Uterus (tissue), 4 donors: ENCODE results near the gene CYP4B1. TPM values are rescaled to one million over a fixed set of nuclear protein-coding genes. Genes with fewer than 3 reads are reported as not detected.

Source experiments
- DNase-seq, 2 donors: peaks; one replicate each; pipeline ENCODE4 v3.0.0-alpha.2; 2019 to 2020
- H3K27ac ChIP-seq, 2 donors: fragments of 200-600 bp; sonication (generic); 1 replicate in 1 of 2; 2 replicates in 1 of 2; pipeline ENCODE4 v1.5.1; 2016 to 2018
- H3K27me3 ChIP-seq, 2 donors: fragments of 200-600 bp; sonication (generic); one replicate each; pipeline ENCODE4 v1.5.1; 2018 to 2019; ENCODE audit warnings: control low read depth in 1 of 2
- H3K36me3 ChIP-seq, 2 donors: fragments of 200-600 bp; sonication (generic); one replicate each; pipeline ENCODE4 v1.5.1; 2019; ENCODE audit warnings: control low read depth in 1 of 2
- H3K4me1 ChIP-seq, 2 donors: fragments of 200-600 bp; sonication (generic); one replicate each; pipeline ENCODE4 v1.5.1; 2018 to 2019; ENCODE audit warnings: control low read depth in 1 of 2
- H3K4me3 ChIP-seq, 2 donors: fragments of 200-600 bp; sonication (generic); 1 replicate in 1 of 2; 2 replicates in 1 of 2; pipeline ENCODE4 v1.5.1; 2018 to 2019; ENCODE audit warnings: mild to moderate bottlenecking in 1 of 2
- H3K9me3 ChIP-seq, 2 donors: fragments of 200-600 bp; sonication (generic); one replicate each; pipeline ENCODE4 v1.5.1; 2019; ENCODE audit warnings: control low read depth in 1 of 2
- CTCF ChIP-seq, 4 experiments: fragments of 200-600 bp in 2 of 4; fragments of 450-650 bp in 2 of 4; sonication (generic) in 2 of 4; IDR thresholded peaks; one replicate each; pipeline ENCODE4 v1.5.1; 2016 to 2019; ENCODE audit warnings: antibody characterized with exemption in 4 of 4, mild to moderate bottlenecking in 2 of 4, moderate library complexity in 1 of 4
- POLR2A ChIP-seq, 2 donors: fragments of 450-650 bp; IDR thresholded peaks; one replicate each; pipeline ENCODE4 v1.6.1; 2016; ENCODE audit warnings: antibody characterized with exemption in 2 of 2, mild to moderate bottlenecking in 1 of 2, moderate library complexity in 1 of 2
- intact Hi-C: fragments of 100-400 bp; cut with DNase I; formaldehyde crosslinking; loops from one replicate; pipeline ENCODE4 v1.15.1; 2023; ENCODE audit warnings: low total_unique reads
- total RNA-seq, 4 donors: library from RNA; depleted of rRNA in 3 of 4; stranded (reverse); fragments of >200 nt in 3 of 4; gene quantifications; one replicate each; pipeline versions ENCODE4 v1.1.0 to v1.2.4, GENCODE V29; 2014 to 2023
- donor health status: DM: yes; HTN: yes; CAD: no.

The CYP4B1 gene
- total RNA-seq, 4 donors from 2014 or later: 4.9 to 37.6 (median 10.1) TPM

- intact Hi-C loops: no loop called here
- Histone ChIP-seq H3K36me3 (no peaks in the 10 kb centered on the region), H3K9me3 (no peaks in the 10 kb centered on the region), H3K27ac (no peak overlapping the region), H3K4me3 (no peak overlapping the region), H3K27me3 (no peaks in the 10 kb centered on the region), H3K4me1 (peaks cover 0 to 7% of the 10 kb centered on the region in 2 donors)
- no peak for DNase-seq
- no peak for TF ChIP-seq POLR2A (IDR thresholded peaks at IDR 0.05)
- no peak for TF ChIP-seq CTCF (IDR thresholded peaks at IDR 0.05)
Measured at GRCh38 chr1:46810596-46810995, 11.8 kb downstream of the CYP4B1 start.

GRCh38 chr1:46811053-46811452 is 12.2 kb downstream of the CYP4B1 start:
- intact Hi-C loops: no loop called here
- no peak overlapping the region for H3K27ac ChIP-seq
- peaks cover 0 to 7% of the 10 kb centered on the region in 2 donors for H3K4me1 ChIP-seq
- H3K9me3 ChIP-seq: no peaks in the 10 kb centered on the region
- H3K36me3 ChIP-seq: no peaks in the 10 kb centered on the region
- TF ChIP-seq CTCF (IDR thresholded peaks at IDR 0.05): no peak
- no peak for TF ChIP-seq POLR2A (IDR thresholded peaks at IDR 0.05)
- H3K4me3 ChIP-seq: no peak overlapping the region
- H3K27me3 ChIP-seq: no peaks in the 10 kb centered on the region
- no peak for DNase-seq

GRCh38 chr1:46812065-46812963 is 13.5 kb downstream of the CYP4B1 start:
- Histone ChIP-seq H3K4me1 (peaks cover 0 to 5% of the 10 kb centered on the region in 2 donors), H3K27me3 (no peaks in the 10 kb centered on the region), H3K4me3 (no peak overlapping the region), H3K27ac (no peak overlapping the region), H3K9me3 (no peaks in the 10 kb centered on the region), H3K36me3 (no peaks in the 10 kb centered on the region)
- no peak for DNase-seq
- intact Hi-C loops: no loop called here
- TF ChIP-seq CTCF (IDR thresholded peaks at IDR 0.05) (no peak), POLR2A (IDR thresholded peaks at IDR 0.05) (no peak)

- H3K9me3 ChIP-seq: no peaks in the 10 kb centered on the region
- no peaks in the 10 kb centered on the region for H3K27me3 ChIP-seq
- no peak overlapping the region for H3K27ac ChIP-seq
- no peak for TF ChIP-seq POLR2A (IDR thresholded peaks at IDR 0.05)
- TF ChIP-seq CTCF (IDR thresholded peaks at IDR 0.05): no peak
- intact Hi-C loops: no loop called here
- no peaks in the 10 kb centered on the region for H3K36me3 ChIP-seq
- DNase-seq: no peak
- no peak overlapping the region for H3K4me3 ChIP-seq
- no peaks in the 10 kb centered on the region for H3K4me1 ChIP-seq
Measured at GRCh38 chr1:46812996-46813857, 14.4 kb downstream of the CYP4B1 start.
